HG02610 (cell line): ENCODE data around the gene PHRF1.
"Not testable (repeated sequence)": the region's sequence is repeated elsewhere in the genome, so short reads cannot be mapped to it uniquely, and the experiment has no call there.

Source experiments
- ATAC-seq: cut with Tn5 transposase; IDR thresholded peaks from one replicate; pipeline ENCODE4 v1.9.1; 2021; ENCODE audit warnings: mild to moderate bottlenecking, moderate library complexity; ENCODE audit not compliant: unreplicated experiment

Gene PHRF1

DNA sequence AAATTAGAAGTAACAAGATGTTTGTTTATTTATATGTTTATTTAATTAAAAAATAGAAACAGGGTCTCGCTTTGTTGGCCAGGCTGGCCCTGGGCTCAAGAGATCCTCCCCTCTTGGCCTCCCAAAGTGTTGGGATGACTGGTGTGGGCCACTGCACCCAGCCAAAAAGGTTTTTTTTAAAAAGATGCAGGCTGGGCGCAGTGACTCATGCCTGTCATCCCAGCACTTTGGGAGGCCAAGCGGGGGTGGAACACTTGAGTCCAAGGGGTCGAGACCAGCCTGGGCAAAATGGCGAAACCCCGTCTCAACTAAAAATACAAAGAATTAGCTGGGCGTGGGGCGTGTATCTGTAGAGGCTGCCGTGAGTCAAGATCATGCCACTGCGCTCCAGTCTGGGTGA lies 74.2 kb downstream of the PHRF1 start:
- ATAC-seq, result no peak

DNA sequence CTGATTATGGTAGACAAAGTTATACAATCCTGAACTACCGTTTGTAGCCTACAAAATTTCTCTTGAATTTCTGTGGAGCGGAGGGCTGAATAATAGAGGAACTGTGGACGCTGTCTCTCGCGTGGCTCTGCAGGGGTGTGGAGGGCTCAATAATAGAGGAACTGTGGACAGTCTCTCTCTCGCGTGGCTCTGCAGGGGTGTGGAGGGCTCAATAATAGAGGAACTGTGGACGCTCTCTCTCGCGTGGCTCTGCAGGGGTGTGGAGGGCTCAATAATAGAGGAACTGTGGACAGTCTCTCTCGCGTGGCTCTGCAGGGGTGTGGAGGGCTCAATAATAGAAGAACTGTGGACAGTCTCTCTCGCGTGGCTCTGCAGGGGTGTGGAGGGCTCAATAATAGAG lies 76.9 kb downstream of the PHRF1 start:
- not testable (repeated sequence) for ATAC-seq

DNA sequence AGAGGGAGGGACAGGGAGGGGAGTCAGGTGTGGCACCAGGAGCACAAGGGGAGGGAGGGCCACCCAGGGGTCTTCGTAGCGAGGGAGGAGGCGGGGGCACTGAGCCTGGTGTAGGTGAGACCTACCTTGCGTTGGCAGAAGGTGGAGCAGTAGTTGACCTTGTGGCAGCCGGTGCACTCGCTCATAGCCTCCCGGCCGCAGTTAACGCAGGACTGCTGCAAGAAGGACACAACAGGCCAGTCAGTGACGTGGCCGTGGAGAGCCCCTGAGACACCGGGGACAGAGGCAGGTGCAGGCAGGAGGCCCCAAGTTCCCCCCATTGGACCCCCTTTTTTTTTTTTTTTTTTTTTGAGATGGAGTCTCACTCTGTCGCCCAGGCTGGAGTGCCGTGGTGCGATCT lies 77.6 kb downstream of the PHRF1 start:
- ATAC-seq, result no peak

DNA sequence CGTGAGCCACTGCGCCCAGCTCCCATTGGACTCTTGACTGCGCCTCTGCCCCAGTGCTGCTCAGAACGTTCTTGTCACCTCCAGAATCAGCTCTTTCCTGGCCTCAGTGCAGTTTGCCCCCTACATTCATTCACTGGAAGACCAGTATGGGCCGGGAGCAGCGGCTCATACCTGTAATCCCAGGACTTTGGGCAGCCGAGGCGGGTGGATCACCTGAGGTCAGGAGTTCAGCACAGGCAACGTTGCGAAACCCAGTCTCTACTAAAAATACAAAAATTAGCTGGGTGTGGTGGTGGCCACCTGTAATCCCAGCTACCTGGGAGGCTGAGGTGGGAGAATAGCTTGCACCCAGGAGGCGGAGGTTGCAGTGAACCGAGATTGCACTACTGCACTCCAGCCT lies 78.2 kb downstream of the PHRF1 start:
- ATAC-seq, result not testable (repeated sequence)

DNA sequence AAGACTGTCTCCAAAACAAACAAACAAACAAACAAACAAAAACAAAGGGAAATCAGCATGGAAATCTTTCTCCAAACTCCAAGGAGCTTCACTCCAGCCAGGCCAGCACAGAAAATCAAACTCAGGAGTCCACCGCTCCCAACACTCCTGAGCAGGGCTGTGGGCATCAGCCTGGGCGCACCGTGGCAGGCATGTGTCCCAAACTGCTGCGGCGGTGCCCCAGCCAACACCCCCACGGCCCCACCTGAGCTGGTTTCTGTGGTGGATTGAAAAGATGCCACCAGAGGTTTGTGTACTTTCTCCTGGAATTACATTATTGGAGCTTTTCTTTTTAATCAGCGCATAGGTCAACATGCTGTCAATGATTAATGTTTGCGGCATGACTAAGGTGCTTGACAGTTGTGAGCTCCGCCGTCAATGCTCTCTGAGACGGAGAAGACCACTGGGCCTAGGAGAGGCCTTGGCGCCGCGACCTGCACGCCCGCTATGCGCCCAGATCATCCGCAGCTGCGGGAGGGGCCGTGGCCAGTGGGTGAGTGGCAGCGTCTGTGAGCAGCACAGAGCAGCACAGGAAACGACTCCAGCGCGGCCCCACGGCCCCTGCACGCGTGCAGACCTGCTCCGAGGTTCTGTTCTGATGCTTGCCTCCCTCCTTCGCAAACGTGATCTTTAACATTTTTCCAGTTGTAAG lies 78.9 kb downstream of the PHRF1 start:
- no peak for ATAC-seq

DNA sequence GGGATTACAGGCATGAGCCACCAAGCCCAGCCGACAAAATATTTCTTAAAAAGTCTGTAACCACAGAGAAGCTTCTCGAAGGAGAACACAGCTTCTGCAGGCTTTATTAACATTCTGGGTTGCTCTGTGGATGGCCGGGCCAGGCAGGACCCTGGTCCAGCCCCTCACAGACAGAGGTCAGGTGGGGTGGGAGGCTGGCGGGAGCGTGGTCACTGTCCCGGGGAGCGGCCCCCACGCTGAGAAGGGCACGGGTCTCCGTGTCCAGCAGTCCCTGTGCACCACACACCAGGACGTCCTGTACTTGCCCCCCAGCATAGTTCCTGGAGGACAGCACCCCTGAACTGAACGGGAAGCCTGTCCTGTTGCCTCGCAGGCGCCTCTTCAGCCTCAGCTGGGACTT lies 80.2 kb downstream of the PHRF1 start:
- no peak for ATAC-seq

DNA sequence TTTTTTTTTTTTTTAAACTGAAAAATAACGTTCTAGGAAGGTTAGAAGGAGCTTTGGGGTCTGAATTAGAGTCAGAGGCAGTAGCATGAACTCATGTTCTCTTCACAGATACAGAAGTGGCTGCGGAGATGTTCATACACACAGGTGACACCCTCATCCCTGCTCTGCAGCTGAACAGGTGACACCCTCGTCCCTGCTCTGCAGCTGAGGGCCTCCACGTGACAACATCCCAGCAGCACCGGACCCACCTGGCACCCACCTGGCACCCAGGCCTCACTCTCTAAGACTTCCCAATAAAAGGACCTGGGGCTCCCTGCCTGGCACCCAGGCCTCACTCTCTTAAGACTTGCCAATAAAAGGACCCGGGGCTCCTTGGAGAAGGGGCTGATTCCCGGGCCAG lies 80.6 kb downstream of the PHRF1 start:
- no peak for ATAC-seq

DNA sequence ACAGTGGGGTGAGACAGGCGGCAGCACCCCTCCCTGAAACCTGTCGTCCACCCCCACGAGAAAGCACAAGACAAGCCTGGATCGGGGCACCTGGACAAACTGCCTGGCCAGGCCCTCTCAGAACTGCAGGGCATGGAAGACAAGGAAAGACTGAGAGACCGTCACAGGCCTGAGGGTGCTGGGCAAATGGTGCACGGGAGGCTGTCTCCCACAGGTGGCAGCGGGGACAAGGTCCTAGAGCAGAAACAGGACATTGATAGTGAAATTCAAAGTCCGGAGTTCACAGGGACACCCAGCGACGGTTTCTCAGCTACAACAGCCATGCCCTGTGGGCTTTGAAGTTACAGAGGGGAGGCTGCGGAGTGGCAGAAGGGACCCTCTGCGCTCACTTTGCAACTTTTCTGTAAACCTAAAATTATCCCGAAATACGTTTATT lies 81.4 kb downstream of the PHRF1 start:
- ATAC-seq, result no peak

DNA sequence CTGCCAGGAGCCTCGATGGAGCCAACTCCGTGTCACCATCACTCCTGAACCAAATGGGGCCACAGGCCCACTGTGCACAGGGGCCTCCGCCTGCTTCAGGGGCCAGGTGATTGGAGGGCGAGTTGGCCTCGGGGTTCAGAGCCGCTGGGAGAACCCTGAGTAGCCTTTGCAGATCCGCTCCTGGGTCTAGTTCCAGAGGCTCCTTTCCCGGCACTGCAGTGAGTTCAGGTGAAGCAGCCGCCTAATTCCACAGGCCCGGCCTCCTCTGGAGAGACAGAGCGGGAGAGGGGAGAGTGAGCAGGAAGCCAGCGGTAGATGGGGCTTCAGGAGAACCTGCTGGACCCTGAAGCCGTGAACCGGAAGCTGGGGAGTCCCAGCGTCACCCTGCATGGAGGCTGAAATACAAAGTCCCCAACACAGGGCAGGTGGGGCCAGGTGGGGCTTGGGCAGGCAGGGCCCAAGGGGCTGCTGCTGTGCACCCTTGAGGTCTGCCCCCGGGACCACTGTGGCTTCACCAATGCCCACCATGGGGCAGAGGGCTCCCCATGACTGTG lies 83.3 kb downstream of the PHRF1 start:
- no peak for ATAC-seq

DNA sequence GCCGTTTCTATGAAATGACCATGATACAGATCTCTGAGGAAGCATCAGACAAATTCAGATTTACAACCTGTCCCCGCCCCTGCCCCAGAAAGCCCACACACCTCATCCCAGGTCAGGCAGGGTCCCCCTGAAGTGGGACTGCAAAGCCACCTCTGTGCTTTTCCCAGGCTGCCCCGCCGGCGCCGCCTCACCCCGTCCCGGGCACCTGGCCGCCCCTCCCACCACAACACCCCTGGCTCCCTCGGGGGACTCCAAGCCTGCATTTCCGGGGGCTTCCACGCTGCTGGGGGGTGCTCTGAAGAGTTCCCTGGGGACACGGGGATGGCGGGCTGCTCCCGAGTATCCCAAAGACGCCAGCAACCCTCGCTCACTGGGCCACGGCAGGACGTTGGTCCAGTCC lies 84.0 kb downstream of the PHRF1 start:
- ATAC-seq, result no peak

DNA sequence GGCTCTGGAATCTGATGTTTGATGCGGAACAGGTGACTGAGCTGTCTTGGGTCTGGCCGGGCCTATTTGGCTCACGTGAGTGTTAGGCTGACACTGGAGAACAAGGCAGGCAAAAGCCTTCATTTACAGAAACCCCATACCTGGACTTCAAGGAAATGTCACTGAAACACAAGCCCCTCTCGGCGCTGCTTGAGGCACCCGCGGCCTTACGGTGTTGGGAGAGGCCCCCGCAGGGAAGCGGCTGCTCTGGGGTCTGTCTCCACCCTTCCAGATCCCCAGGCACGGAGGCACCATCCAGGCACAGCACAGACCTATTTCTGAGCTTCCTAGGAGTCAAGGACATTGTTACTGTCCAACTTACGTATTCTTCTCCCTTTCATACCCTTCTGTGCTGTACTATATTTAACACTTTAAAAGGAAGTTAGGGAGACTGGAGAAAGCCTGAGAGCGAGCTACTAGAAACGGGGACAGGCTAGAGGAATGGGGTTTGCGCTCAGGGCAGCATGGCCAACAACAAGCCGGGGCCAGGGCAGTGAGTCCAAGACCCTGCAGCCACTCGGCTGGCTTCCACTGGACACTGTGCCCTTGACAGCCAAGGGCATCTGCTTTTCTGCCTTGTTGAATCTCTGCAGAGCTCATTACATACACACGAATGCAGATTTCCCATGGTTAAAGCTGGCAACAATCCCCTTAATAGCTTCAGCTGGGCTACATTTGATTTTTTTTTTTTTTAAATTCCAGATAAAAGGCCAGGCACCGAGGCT lies 84.6 kb downstream of the PHRF1 start:
- ATAC-seq, result no peak
